Measurements from ENCODE around the gene MVD. TPM values are rescaled to one million over a fixed set of nuclear protein-coding genes. Genes with fewer than 3 reads are reported as not detected.

Gene MVD
- total and polyA plus RNA-seq, 2 donors = 14.8 to 35.7 TPM

GRCh38 chr16:88692861-88693260 is 30.0 kb upstream of the MVD start:
- H3K27ac ChIP-seq (ENCODE audit: low read depth) = no peak overlapping the region
- peaks cover 1% of the 10 kb centered on the region for H3K36me3 ChIP-seq (ENCODE audit: insufficient read depth)
- no peak overlapping the region for H3K4me3 ChIP-seq (ENCODE audit: low read depth, low read length)
- 90% methylated on average over 10 of the region's 10 CpGs for WGBS
- DNase-seq (ENCODE audit: extremely low spot score) = no peak
- H3K4me1 ChIP-seq (ENCODE audit: insufficient read depth) = no peaks in the 10 kb centered on the region

GRCh38 chr16:88691924-88692560 is 29.2 kb upstream of the MVD start:
- WGBS = 74% methylated on average over 26 of the region's 26 CpGs
- no peak for DNase-seq (ENCODE audit: extremely low spot score)
- Histone ChIP-seq H3K27ac (ENCODE audit: low read depth) (no peak overlapping the region), H3K36me3 (ENCODE audit: insufficient read depth) (no peaks in the 10 kb centered on the region), H3K4me3 (ENCODE audit: low read depth, low read length) (no peak overlapping the region), H3K4me1 (ENCODE audit: insufficient read depth) (no peaks in the 10 kb centered on the region)

GRCh38 chr16:88691129-88691813 is 28.4 kb upstream of the MVD start:
- DNase-seq (ENCODE audit: extremely low spot score) = no peak
- no peak overlapping the region for H3K27ac ChIP-seq (ENCODE audit: low read depth)
- H3K36me3 ChIP-seq (ENCODE audit: insufficient read depth) = no peaks in the 10 kb centered on the region
- WGBS = 86% methylated on average over 33 of the region's 33 CpGs
- H3K4me1 ChIP-seq (ENCODE audit: insufficient read depth) = no peaks in the 10 kb centered on the region
- H3K4me3 ChIP-seq (ENCODE audit: low read depth, low read length) = no peak overlapping the region

DNA sequence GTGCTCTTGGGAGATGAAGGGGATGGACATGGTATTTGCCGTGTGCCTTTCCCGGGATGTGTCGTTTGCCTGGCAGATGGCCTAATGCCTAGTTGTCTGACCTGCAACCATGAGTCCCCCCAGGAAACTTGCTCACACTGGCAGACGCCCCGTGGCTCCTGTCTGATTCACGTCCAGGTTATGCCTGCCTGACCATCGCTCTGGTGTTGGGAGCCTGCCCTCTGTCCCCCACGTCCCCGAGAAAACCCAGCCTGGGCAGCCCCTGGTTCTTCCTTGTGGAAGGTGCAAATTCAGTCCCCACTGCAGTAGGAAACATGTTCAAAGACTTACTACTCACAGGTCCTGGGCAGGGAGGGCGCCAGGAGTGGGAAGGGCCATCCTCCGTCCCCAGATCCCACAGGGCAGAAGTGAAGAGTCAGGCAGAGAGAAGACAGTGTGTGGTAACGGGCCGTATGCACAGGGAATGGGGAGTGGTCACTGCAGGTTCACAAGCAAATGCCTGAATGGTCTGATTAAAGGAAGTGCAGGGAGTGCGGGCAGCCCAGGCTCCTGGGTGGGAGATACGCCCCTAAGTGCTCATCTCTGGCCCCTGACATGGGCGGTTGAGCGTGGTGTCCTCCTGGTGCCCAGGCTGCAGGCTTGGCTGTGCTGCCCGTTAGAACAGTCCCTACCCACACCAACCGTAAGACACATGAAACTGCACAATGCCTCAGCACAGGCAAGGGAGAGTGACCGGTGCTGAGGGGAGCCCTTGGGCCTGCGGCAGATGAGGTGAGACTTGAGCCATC is 27.6 kb upstream of the MVD start:
- H3K27ac ChIP-seq (ENCODE audit: low read depth) = no peak overlapping the region
- no peak for DNase-seq (ENCODE audit: extremely low spot score)
- H3K4me1 ChIP-seq (ENCODE audit: insufficient read depth) = no peaks in the 10 kb centered on the region
- no peak overlapping the region for H3K4me3 ChIP-seq (ENCODE audit: low read depth, low read length)
- H3K36me3 ChIP-seq (ENCODE audit: insufficient read depth) = no peaks in the 10 kb centered on the region
- 77% methylated on average over 21 of the region's 21 CpGs for WGBS

DNA sequence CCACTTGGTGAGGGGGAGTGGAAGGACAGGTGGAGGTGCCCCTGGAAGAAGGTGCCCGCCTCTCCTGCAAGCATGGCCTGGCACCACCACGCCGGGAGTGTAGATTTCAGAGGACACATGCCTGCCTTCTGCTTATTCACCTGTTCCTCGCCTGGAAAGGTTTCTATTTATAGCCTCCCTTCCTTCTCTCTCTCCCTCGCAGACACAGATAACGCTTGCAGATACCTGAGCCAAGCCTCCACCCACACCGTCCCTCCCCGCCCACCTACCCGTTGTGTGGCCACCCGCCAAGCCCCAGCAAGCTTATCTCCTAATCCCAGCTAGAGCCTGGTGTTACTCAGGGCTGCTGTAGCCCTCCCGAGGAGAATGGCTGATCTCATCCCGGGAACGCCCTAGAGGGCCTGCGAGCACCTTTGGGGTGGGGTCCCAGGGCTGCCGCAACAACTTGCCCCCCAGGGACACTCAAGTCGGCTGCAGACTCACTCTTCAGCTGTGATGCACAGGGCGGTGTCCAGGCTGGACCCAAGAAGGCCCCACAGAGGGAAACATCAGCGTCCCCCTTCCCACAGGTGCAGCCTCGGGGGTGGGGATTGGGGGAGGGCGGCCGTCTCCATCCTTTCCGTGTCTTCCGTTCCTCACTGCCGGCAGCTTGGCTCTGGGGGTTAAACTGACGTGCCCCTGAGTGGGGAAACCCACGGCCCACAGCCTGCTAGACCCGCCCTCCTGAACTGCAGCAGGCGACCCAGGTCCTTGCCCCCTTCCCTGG is 25.3 kb upstream of the MVD start:
- H3K4me3 ChIP-seq (ENCODE audit: low read depth, low read length) = no peak overlapping the region
- no peak for DNase-seq (ENCODE audit: extremely low spot score)
- H3K36me3 ChIP-seq (ENCODE audit: insufficient read depth) = no peaks in the 10 kb centered on the region
- H3K27ac ChIP-seq (ENCODE audit: low read depth) = no peak overlapping the region
- no peaks in the 10 kb centered on the region for H3K4me1 ChIP-seq (ENCODE audit: insufficient read depth)
- WGBS = 36% methylated on average over 28 of the region's 28 CpGs

DNA sequence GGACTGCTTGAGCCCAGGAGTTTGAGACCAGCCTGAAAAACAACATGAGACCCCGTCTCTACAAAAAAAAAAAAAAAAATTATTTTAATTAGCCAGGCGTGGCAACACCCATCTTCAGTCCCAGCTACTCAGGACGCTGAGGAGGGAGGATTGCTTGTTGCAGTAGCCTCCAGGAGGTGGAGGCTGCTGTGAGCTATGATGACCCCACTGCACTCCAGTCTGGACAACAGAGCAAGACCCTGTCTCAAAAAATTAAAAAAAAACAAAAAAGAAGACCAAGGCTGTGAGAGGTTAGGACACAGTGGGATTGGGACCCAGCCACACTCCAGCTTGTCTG is 24.8 kb upstream of the MVD start:
- H3K27ac ChIP-seq (ENCODE audit: low read depth) = no peak overlapping the region
- H3K4me1 ChIP-seq (ENCODE audit: insufficient read depth) = no peaks in the 10 kb centered on the region
- DNase-seq (ENCODE audit: extremely low spot score) = no peak
- 69% methylated on average over 3 of the region's 3 CpGs for WGBS
- H3K36me3 ChIP-seq (ENCODE audit: insufficient read depth) = no peaks in the 10 kb centered on the region
- H3K4me3 ChIP-seq (ENCODE audit: low read depth, low read length) = no peak overlapping the region

GRCh38 chr16:88687254-88687576 is 24.3 kb upstream of the MVD start:
- Histone ChIP-seq H3K4me3 (ENCODE audit: low read depth, low read length) (no peak overlapping the region), H3K27ac (ENCODE audit: low read depth) (no peak overlapping the region), H3K36me3 (ENCODE audit: insufficient read depth) (no peaks in the 10 kb centered on the region), H3K4me1 (ENCODE audit: insufficient read depth) (no peaks in the 10 kb centered on the region)
- 60% methylated on average over 10 of the region's 10 CpGs for WGBS
- no peak for DNase-seq (ENCODE audit: extremely low spot score)

DNA sequence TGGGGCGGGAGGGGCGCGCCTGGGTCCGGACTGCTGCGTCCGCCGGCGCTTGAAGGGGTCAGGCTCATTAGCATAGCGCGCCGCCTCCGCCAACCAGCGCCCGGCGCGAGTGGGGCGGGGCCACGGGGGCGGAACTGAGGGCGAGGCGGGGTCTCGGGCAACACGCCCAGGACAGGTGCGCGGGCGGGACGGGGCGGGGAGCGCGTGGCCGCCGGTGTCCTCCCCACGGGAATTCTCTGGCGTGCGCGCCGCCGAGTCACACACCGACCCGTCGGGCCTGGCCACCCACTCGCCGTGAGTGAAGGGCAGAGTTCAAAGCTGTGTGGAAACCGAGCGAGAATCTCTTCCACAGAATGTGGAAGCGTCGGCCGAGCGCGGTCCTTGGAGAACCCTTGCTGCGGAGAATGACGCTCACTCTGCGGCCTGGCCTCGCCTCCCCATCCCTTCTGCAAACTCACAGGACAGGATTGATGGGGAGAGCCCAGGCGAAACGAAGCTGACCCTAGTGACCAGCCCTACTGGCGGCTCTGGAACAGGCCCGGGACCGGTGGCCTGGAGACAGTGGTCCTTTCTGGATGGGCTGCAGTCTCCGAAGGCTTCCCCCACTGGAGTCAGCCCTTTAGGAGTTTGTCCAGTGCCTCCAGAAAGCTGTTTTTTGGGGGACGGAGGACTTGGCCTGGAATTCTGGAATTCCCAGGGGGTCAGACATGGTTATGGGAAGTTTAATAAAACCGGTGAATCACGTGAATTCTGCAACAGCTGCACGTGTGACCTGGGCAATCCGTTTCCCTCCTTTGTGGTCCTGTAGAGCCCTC is 23.8 kb upstream of the MVD start, which contains the start of gene SNAI3:
Gene SNAI3 (minus strand): TSS at position 69 of the 815 bp plus-strand sequence. CDS start 101 bp downstream, outside the sequence.
- no peak for DNase-seq (ENCODE audit: extremely low spot score)
- peak within 1 kb of the TSS; percentile 44 for H3K27ac ChIP-seq (ENCODE audit: low read depth)
- no peaks in the 10 kb centered on the region for H3K4me1 ChIP-seq (ENCODE audit: insufficient read depth)
- H3K36me3 ChIP-seq (ENCODE audit: insufficient read depth) = no peaks in the 10 kb centered on the region
- H3K4me3 ChIP-seq (ENCODE audit: low read depth, low read length) = peak within 1 kb of the TSS; percentile 51
- WGBS = 6% methylated on average over 65 of the region's 65 CpGs

DNA sequence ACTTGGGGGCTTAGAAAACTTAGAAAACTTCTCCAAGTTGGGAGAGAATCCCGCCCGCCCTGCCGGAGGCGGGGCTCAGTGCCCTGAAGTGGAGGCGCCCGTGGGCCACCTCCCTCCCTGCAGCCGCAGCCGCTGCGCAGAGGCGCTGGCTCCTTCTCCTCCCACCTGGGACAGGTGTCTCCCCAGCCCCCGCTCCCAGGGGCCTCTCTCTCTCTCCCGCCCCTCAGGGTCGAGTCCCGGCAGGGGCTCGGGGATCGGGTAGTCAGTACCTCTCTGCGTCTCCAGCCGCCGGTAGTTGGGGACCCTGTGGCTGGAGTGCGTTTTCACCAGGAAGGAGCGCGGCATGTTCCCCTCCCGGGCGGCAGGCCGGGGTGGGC is 23.2 kb upstream of the MVD start:
- DNase-seq (ENCODE audit: extremely low spot score) = no peak
- under 1% methylated on average over 25 of the region's 25 CpGs for WGBS
- Histone ChIP-seq H3K36me3 (ENCODE audit: insufficient read depth) (no peaks in the 10 kb centered on the region), H3K27ac (ENCODE audit: low read depth) (peak overlapping the region; percentile 44), H3K4me1 (ENCODE audit: insufficient read depth) (no peaks in the 10 kb centered on the region), H3K4me3 (ENCODE audit: low read depth, low read length) (peak overlapping the region; percentile 51)

DNA sequence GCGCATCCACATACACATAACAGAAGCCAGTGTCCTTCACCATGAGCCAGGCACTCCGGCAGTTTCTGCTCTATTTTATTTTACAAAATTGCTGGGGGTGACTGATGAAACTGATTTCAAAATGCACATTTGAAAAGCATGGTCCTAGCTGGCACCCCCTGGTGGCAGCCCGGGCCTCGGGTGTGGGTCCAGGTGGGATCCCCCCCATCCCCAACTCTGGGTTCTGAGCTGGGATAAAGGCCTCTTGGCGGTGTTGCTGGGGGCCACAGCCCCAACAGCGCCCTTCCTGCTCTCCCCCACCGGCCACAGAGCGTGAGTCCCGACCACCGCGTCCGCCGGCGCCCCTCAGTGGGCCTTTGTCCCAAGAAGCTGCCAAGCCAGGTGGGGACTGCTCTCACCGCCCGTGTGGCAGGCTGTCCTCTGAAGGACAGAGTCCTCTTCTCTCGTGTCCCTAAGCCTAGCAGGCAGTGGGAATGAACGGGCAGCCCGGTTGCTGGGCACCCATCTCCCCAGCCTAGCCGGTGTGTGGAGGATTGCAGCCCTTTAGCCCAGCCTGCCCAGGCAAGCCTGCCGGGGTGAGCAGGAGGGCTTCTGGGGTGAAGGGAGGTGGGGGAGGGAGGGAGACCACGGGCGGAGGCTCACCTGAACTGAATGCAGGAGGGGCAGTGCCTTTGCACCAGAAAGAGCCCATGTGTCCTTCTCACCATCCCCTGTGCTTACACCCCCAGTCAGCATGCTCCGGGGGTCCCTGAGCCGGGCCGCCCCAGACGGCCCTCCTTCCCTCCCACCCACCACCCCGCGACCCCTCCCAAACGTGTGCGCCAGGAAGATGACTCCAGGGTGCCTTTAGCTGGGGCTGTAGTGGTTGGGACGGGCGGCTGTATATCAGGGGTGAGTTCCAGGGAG is 22.5 kb upstream of the MVD start:
- no peaks in the 10 kb centered on the region for H3K4me1 ChIP-seq (ENCODE audit: insufficient read depth)
- no peak for DNase-seq (ENCODE audit: extremely low spot score)
- WGBS = 4% methylated on average over 33 of the region's 33 CpGs
- peak overlapping the region; percentile 51 for H3K4me3 ChIP-seq (ENCODE audit: low read depth, low read length)
- no peaks in the 10 kb centered on the region for H3K36me3 ChIP-seq (ENCODE audit: insufficient read depth)
- H3K27ac ChIP-seq (ENCODE audit: low read depth) = no peak overlapping the region

DNA sequence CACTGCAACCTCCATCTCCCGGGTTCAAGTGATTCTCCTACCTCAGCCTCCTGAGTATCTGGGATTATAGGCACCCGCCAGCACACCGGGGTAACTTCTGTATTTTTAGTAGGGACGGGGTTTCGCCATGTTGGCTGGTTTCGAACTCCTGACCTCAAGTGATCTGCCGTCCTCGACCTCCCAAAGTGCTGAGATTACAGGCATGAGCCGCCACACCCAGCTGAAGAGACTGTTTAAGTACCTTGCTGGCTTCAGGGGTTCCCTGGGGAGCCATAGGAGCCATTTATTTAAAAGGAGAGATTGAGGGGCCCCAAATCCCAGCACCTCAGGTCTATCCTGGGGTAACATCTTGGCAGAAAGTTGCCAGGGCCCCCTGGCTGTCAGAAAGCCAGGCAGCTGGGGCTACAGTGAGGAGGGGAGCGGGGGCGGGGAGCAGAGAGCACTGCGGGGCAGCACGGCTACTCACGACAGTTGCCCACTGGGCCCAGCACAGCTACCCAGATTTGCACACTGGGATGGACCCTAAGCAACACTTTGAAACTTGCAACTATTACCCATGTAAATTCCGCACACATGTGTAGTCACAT is 21.8 kb upstream of the MVD start:
- H3K36me3 ChIP-seq (ENCODE audit: insufficient read depth) = no peaks in the 10 kb centered on the region
- no peak overlapping the region for H3K4me3 ChIP-seq (ENCODE audit: low read depth, low read length)
- no peaks in the 10 kb centered on the region for H3K4me1 ChIP-seq (ENCODE audit: insufficient read depth)
- WGBS = 66% methylated on average over 15 of the region's 15 CpGs
- no peak overlapping the region for H3K27ac ChIP-seq (ENCODE audit: low read depth)
- no peak for DNase-seq (ENCODE audit: extremely low spot score)

All from urinary bladder (tissue), 4 donors.